Testis (tissue), 2 donors: ENCODE results near the gene OR4K5.

Experiments
- POLR2A ChIP-seq: fragments of 450-650 bp; IDR thresholded peaks from one replicate; pipeline ENCODE4 v1.6.1; 2017; ENCODE audit warnings: antibody characterized with exemption, mild to moderate bottlenecking, moderate library complexity
- TF ChIP-seq, protein P1 (sequence below), 3 experiments: fragments of 450-650 bp in 2 of 3; fragments of 200-600 bp in 1 of 3; sonication (generic) in 1 of 3; IDR thresholded peaks; one replicate each; pipeline ENCODE4 v1.5.1; 2016 to 2019; ENCODE audit warnings: antibody characterized with exemption in 3 of 3, mild to moderate bottlenecking in 2 of 3, moderate library complexity in 1 of 3

DNA sequence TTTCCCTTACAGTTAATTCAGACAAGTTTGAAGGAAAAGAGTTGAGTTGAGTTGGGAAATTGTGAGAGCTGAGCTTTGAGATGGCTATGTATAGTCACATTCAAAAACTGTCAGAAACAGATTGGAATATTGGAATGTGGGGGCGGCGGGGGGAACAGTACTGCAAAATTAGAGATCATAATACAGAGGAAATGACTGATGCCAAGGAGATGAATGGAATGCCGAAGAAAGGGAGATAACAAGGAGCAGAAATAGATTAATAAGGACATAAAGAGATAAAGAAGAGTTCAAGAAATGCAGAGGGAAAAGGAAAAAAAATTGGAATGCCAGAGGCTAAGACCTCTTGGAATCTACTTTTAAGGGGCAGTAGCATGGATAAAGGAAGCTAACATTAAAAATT lies 3.2 kb upstream of the OR4K5 start:
- TF ChIP-seq POLR2A: no peak
- TF ChIP-seq, protein P1, sequence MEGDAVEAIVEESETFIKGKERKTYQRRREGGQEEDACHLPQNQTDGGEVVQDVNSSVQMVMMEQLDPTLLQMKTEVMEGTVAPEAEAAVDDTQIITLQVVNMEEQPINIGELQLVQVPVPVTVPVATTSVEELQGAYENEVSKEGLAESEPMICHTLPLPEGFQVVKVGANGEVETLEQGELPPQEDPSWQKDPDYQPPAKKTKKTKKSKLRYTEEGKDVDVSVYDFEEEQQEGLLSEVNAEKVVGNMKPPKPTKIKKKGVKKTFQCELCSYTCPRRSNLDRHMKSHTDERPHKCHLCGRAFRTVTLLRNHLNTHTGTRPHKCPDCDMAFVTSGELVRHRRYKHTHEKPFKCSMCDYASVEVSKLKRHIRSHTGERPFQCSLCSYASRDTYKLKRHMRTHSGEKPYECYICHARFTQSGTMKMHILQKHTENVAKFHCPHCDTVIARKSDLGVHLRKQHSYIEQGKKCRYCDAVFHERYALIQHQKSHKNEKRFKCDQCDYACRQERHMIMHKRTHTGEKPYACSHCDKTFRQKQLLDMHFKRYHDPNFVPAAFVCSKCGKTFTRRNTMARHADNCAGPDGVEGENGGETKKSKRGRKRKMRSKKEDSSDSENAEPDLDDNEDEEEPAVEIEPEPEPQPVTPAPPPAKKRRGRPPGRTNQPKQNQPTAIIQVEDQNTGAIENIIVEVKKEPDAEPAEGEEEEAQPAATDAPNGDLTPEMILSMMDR (IDR thresholded peaks at IDR 0.05): no peak
